PC-3 (cell line): ENCODE data around the gene LUZP4.

Source experiments
- CTCF ChIP-seq: fragments of 300-600 bp; sonication (generic); conservative IDR thresholded peaks from 2 replicates; pipeline ENCODE4 v1.5.1; 2017; ENCODE audit warnings: antibody characterized with exemption, low read depth, mild to moderate bottlenecking, low read length
- EZH2 ChIP-seq: fragments of 300-600 bp; sonication (generic); IDR thresholded peaks from one replicate; pipeline ENCODE4 v1.6.1; 2017; ENCODE audit warnings: antibody characterized with exemption, mild to moderate bottlenecking, low read length; ENCODE audit not compliant: unreplicated experiment
- EZH2phosphoT487 ChIP-seq: fragments of 300-600 bp; sonication (generic); IDR thresholded peaks from 2 replicates; pipeline ENCODE4 v1.6.1; 2018; ENCODE audit warnings: mild to moderate bottlenecking, antibody characterized with exemption, low read length, borderline replicate concordance

- TF ChIP-seq CTCF = no peak
- TF ChIP-seq EZH2 = no peak
- no peak for TF ChIP-seq EZH2phosphoT487
Measured at GRCh38 chrX:115344885-115345614, 55.5 kb downstream of the LUZP4 start.
